H1 (cell line): ENCODE measurements around the gene PRR7. TPM values are rescaled to one million over a fixed set of nuclear protein-coding genes. Genes with fewer than 3 reads are reported as not detected.

Experiments
- CTCF ChIA-PET: fragments of 300-600 bp; sonication (Branson Sonifier 250); formaldehyde crosslinking; loops from one replicate; lab custom pipeline; 2021; ENCODE audit not compliant: partially characterized antibody; lab: Charles Lee
- POLR2A ChIA-PET: fragments of 300-600 bp; sonication (Branson Sonifier 250); formaldehyde crosslinking; loops from one replicate; lab custom pipeline; 2021; ENCODE audit warnings: inconsistent platforms; ENCODE audit not compliant: partially characterized antibody; lab: Charles Lee
- DNase-seq, 2 experiments: peaks; one replicate each; pipeline versions ENCODE4 v3.0.0 to v3.0.0-alpha.2; 2010 to 2022; ENCODE audit warnings: low spot score in 2 of 2, low read depth in 1 of 2, mixed read lengths in 1 of 2
- FAIRE-seq: peaks from 2 replicates; lab custom pipeline; 2011; peaks lifted over from hg19 to GRCh38; lab: Jason Lieb, UNC
- H2AFZ ChIP-seq: 2 replicates; pipeline ENCODE4 v1.8.1; 2012; ENCODE audit warnings: low read length, inconsistent platforms
- H2AK5ac ChIP-seq: 2 replicates; pipeline ENCODE4 v1.6.1; 2013; ENCODE audit warnings: low read depth, low read length
- H2BK120ac ChIP-seq: replicated peaks from 2 replicates; pipeline ENCODE3; 2013; ENCODE audit warnings: low read depth, low read length, inconsistent platforms
- H2BK12ac ChIP-seq: 2 replicates; pipeline ENCODE4 v1.6.1; 2013; ENCODE audit warnings: low read depth, low read length
- H2BK15ac ChIP-seq: 2 replicates; pipeline ENCODE4 v1.6.1; 2013; ENCODE audit warnings: low read length
- H2BK20ac ChIP-seq: 2 replicates; pipeline ENCODE4 v1.6.1; 2013; ENCODE audit warnings: low read length
- H2BK5ac ChIP-seq: 2 replicates; pipeline ENCODE4 v1.6.1; 2013; ENCODE audit warnings: low read depth, low read length
- H3K14ac ChIP-seq: 2 replicates; pipeline ENCODE4 v1.6.1; 2013; ENCODE audit warnings: inconsistent platforms; ENCODE audit not compliant: insufficient read length
- H3K18ac ChIP-seq: 2 replicates; pipeline ENCODE4 v1.6.1; 2013; ENCODE audit warnings: low read length; ENCODE audit errors: extremely low read depth
- H3K23ac ChIP-seq: 2 replicates; pipeline ENCODE4 v1.6.1; 2013; ENCODE audit warnings: inconsistent platforms; ENCODE audit not compliant: insufficient read length
- H3K23me2 ChIP-seq: 2 replicates; pipeline ENCODE4 v1.6.1; 2013; ENCODE audit warnings: low read depth, low read length
- H3K27ac ChIP-seq: 2 replicates; pipeline ENCODE4 v1.6.1; 2011; ENCODE audit warnings: low read depth, low read length, inconsistent platforms
- H3K27me3 ChIP-seq, 4 experiments: replicated peaks in 1 of 4; 1 replicate in 1 of 4; 2 replicates in 3 of 4; pipeline versions ENCODE4 v1.6.1 to v1.8.1; 2011 to 2013; ENCODE audit warnings: low read length in 3 of 4, mild to moderate bottlenecking in 3 of 4, inconsistent platforms in 2 of 4, mixed read lengths in 2 of 4, moderate library complexity in 1 of 4; ENCODE audit not compliant: control insufficient read depth in 3 of 4, insufficient read depth in 3 of 4; ENCODE audit errors: extremely low read depth in 1 of 4
- H3K36me3 ChIP-seq, 4 experiments: 2 replicates each; pipeline versions ENCODE4 v1.6.1 to v1.8.1; 2011 to 2013; ENCODE audit warnings: mild to moderate bottlenecking in 4 of 4, low read length in 3 of 4, moderate library complexity in 2 of 4, control low read depth in 1 of 4, inconsistent platforms in 1 of 4; ENCODE audit not compliant: insufficient read depth in 4 of 4, control insufficient read depth in 2 of 4
- H3K4ac ChIP-seq: replicated peaks from 2 replicates; pipeline ENCODE3; 2013; ENCODE audit warnings: low read length, low read depth, mixed read lengths, inconsistent platforms; ENCODE audit not compliant: insufficient read length
- H3K4me1 ChIP-seq, 4 experiments: replicated peaks in 1 of 4; 1 replicate in 1 of 4; 2 replicates in 3 of 4; pipeline versions ENCODE4 v1.6.1 to v1.8.1; 2011 to 2013; ENCODE audit warnings: low read length in 3 of 4, inconsistent platforms in 2 of 4, mixed read lengths in 1 of 4; ENCODE audit not compliant: insufficient read depth in 4 of 4, control insufficient read depth in 3 of 4
- H3K4me2 ChIP-seq, 2 experiments: 2 replicates each; pipeline versions ENCODE4 v1.6.1 to v1.8.1; 2011 to 2013; ENCODE audit warnings: low read depth in 2 of 2, low read length in 2 of 2, control low read depth in 1 of 2, inconsistent platforms in 1 of 2, mild to moderate bottlenecking in 1 of 2; ENCODE audit not compliant: insufficient read depth in 1 of 2
- H3K4me3 ChIP-seq, 4 experiments: fragments of 200-600, 300-600 bp in 1 of 4; sonication (generic), shearing (Covaris generic), sonication (Bioruptor Twin) in 1 of 4; 2 replicates each; pipeline versions ENCODE4 v1.5.1 to v1.8.1; 2011 to 2016; ENCODE audit warnings: low read length in 4 of 4, low read depth in 3 of 4, control low read depth in 2 of 4, inconsistent platforms in 2 of 4, mild to moderate bottlenecking in 2 of 4, mixed read lengths in 1 of 4, moderate library complexity in 1 of 4; ENCODE audit not compliant: insufficient read depth in 2 of 4; ENCODE audit errors: extremely low read depth in 1 of 4
- H3K56ac ChIP-seq: replicated peaks from 2 replicates; pipeline ENCODE3; 2013; ENCODE audit warnings: low read depth, mild to moderate bottlenecking, mixed read lengths, low read length, inconsistent platforms; ENCODE audit not compliant: insufficient read length
- H3K79me1 ChIP-seq: 2 replicates; pipeline ENCODE4 v1.6.1; 2013; ENCODE audit warnings: low read depth, low read length, control low read depth
- H3K79me2 ChIP-seq, 2 experiments: 2 replicates each; pipeline versions ENCODE4 v1.6.1 to v1.8.1; 2012 to 2013; ENCODE audit warnings: low read length in 2 of 2, mild to moderate bottlenecking in 2 of 2, inconsistent platforms in 1 of 2; ENCODE audit not compliant: insufficient read depth in 2 of 2, control insufficient read depth in 1 of 2
- H3K9ac ChIP-seq, 4 experiments: replicated peaks in 1 of 4; 1 replicate in 1 of 4; 2 replicates in 3 of 4; pipeline versions ENCODE4 v1.6.1 to v1.8.1; 2011 to 2013; ENCODE audit warnings: low read depth in 3 of 4, low read length in 3 of 4, control low read depth in 2 of 4, mild to moderate bottlenecking in 2 of 4, moderate library complexity in 2 of 4, inconsistent platforms in 1 of 4; ENCODE audit errors: extremely low read depth in 1 of 4
- H3K9me3 ChIP-seq, 2 experiments: 2 replicates each; pipeline versions ENCODE4 v1.6.1 to v1.8.1; 2012 to 2013; ENCODE audit warnings: mild to moderate bottlenecking in 2 of 2, moderate library complexity in 2 of 2, control low read depth in 1 of 2, inconsistent platforms in 1 of 2, low read depth in 1 of 2, low read length in 1 of 2, mixed read lengths in 1 of 2; ENCODE audit not compliant: insufficient read depth in 2 of 2
- H4K20me1 ChIP-seq, 2 experiments: replicated peaks in 1 of 2; 2 replicates each; pipeline versions ENCODE3 to v1.8.1; 2011 to 2013; ENCODE audit warnings: inconsistent platforms in 2 of 2, low read length in 2 of 2, mild to moderate bottlenecking in 1 of 2; ENCODE audit not compliant: insufficient read depth in 2 of 2, control insufficient read depth in 1 of 2
- H4K5ac ChIP-seq: 2 replicates; pipeline ENCODE4 v1.6.1; 2013; ENCODE audit warnings: low read length, low read depth, mixed read lengths, inconsistent platforms; ENCODE audit not compliant: insufficient read length
- H4K8ac ChIP-seq: 2 replicates; pipeline ENCODE4 v1.8.0; 2013; ENCODE audit warnings: mild to moderate bottlenecking, moderate library complexity, low read length, inconsistent platforms; ENCODE audit not compliant: insufficient read depth; ENCODE audit errors: extremely low read depth
- H4K91ac ChIP-seq: replicated peaks from 2 replicates; pipeline ENCODE3; 2013; ENCODE audit warnings: low read length, mixed read lengths, inconsistent platforms; ENCODE audit not compliant: insufficient read length
- CREB1 ChIP-seq: IDR thresholded peaks from 2 replicates; pipeline ENCODE4 v1.6.1; 2012; ENCODE audit warnings: inconsistent platforms
- E2F6 ChIP-seq: IDR thresholded peaks from 2 replicates; pipeline ENCODE4 v1.6.1; 2012; ENCODE audit warnings: inconsistent platforms
- EP300 ChIP-seq, 2 experiments: IDR thresholded peaks; 1 replicate in 1 of 2; 2 replicates in 1 of 2; pipeline ENCODE4 v1.6.1; 2011 to 2012; ENCODE audit warnings: low read depth in 2 of 2, low read length in 2 of 2, mild to moderate bottlenecking in 2 of 2, borderline replicate concordance in 1 of 2, inconsistent platforms in 1 of 2, moderate library complexity in 1 of 2
- GABPA ChIP-seq: IDR thresholded peaks from 2 replicates; pipeline ENCODE4 v1.6.1; 2011; ENCODE audit warnings: mild to moderate bottlenecking, low read length, moderate library complexity, borderline replicate concordance; ENCODE audit not compliant: insufficient read depth
- JUN ChIP-seq: IDR thresholded peaks from 2 replicates; pipeline ENCODE4 v1.6.1; 2011; ENCODE audit warnings: low read depth, mild to moderate bottlenecking, improper control_type of control experiment, low read length
- KDM1A ChIP-seq: fragments of 200-600, 300-600 bp; sonication (generic); IDR thresholded peaks from 2 replicates; pipeline ENCODE4 v1.7.1; 2016; ENCODE audit warnings: mild to moderate bottlenecking, low read length, borderline replicate concordance
- NANOG ChIP-seq: IDR thresholded peaks from 2 replicates; pipeline ENCODE4 v1.6.1; 2011; ENCODE audit warnings: low read length, low read depth, mild to moderate bottlenecking, inconsistent platforms; ENCODE audit not compliant: insufficient read depth, poor library complexity, severe bottlenecking
- NRF1 ChIP-seq: IDR thresholded peaks from 2 replicates; pipeline ENCODE4 v1.6.1; 2011; ENCODE audit warnings: mild to moderate bottlenecking, low read depth, low read length, improper control_type of control experiment
- RBBP5 ChIP-seq: IDR thresholded peaks from 2 replicates; pipeline ENCODE4 v1.7.1; 2012; ENCODE audit warnings: low read depth, mild to moderate bottlenecking, inconsistent platforms, low read length, moderate library complexity, borderline replicate concordance
- SIRT6 ChIP-seq: IDR thresholded peaks from one replicate; pipeline ENCODE4 v1.7.1; 2012; ENCODE audit warnings: low read length, inconsistent platforms
- SP1 ChIP-seq: IDR thresholded peaks from 2 replicates; pipeline ENCODE4 v1.6.1; 2011; ENCODE audit warnings: low read depth, low read length
- TCF12 ChIP-seq: IDR thresholded peaks from 2 replicates; pipeline ENCODE4 v1.6.1; 2011; ENCODE audit warnings: low read depth, mild to moderate bottlenecking, low read length
- USF2 ChIP-seq: IDR thresholded peaks from 2 replicates; pipeline ENCODE4 v1.6.1; 2011; ENCODE audit warnings: low read length, improper control_type of control experiment
- WGBS, 2 experiments: shearing (Covaris generic) in 1 of 2; methylation state at CpG; one replicate each; pipeline versions ENCODE4 v1.1.6 to v1.1.7; 2013 to 2015; ENCODE audit warnings: low lambda C conversion rate in 2 of 2, mixed read lengths in 2 of 2, inconsistent platforms in 1 of 2, low coverage in 1 of 2, missing lambda C conversion rate in 1 of 2; ENCODE audit not compliant: insufficient replicate concordance in 2 of 2, insufficient coverage in 1 of 2, insufficient read length in 1 of 2; ENCODE audit errors: extremely low coverage in 1 of 2, missing lambda C conversion rate in 1 of 2; 5-methylcytosine and 5-hydroxymethylcytosine counted together
- polyA plus RNA-seq, 7 experiments: library from polyadenylated mRNA; depleted of rRNA in 3 of 7; stranded (reverse) in 5 of 7; unstranded in 2 of 7; fragments of >200 nt in 5 of 7; fragments of 200-250 nt in 2 of 7; gene quantifications; 1 replicate in 5 of 7; 2 replicates in 1 of 7; 4 replicates in 1 of 7; pipeline versions ENCODE4 v1.2.1 to v1.2.3, GENCODE V29; 2011 to 2013; ENCODE audit warnings: missing spikeins in 2 of 7, mixed read lengths in 2 of 7
- total RNA-seq: library from RNA; stranded (reverse); fragmentation: NEBNext Ultra II Directional; extraction: Animal tissue kit (Norgen Biotek cat#: 25700); gene quantifications from 2 replicates; pipeline ENCODE4 v1.2.1, GENCODE V29; 2021

Gene PRR7
- total and polyA plus RNA-seq, 2 of the 8 experiments (the other 6 are each of a cell fraction or from before 2014, with no cell fraction given) = 8.0 to 11.8 TPM

- Histone ChIP-seq H3K23ac (no peak overlapping the region), H3K9ac (no peak overlapping the region), H3K27ac (no peak overlapping the region), H3K79me2 (no peaks in the 10 kb centered on the region), H3K4me2 (no peak overlapping the region), H2AFZ (no peak overlapping the region), H3K27me3 (peaks cover under 1 to 29% (median 6%) of the 10 kb centered on the region in 4 experiments; a peak in 6 of 7 replicates), H2BK15ac (no peak overlapping the region), H2BK12ac (no peak overlapping the region), H2BK5ac (no peak overlapping the region), H4K20me1 (no peaks in the 10 kb centered on the region), H3K56ac (no peak overlapping the region), H4K8ac (no peak overlapping the region), H4K5ac (no peak overlapping the region), H3K23me2 (no peaks in the 10 kb centered on the region), H3K9me3 (no peaks in the 10 kb centered on the region), H2BK120ac (no peak overlapping the region), H3K36me3 (no peaks in the 10 kb centered on the region), H3K4me1 (no peaks in the 10 kb centered on the region; a peak in 1 of 7 replicates), H2BK20ac (no peak overlapping the region), H4K91ac (no peak overlapping the region), H3K79me1 (no peaks in the 10 kb centered on the region), H3K4ac (no peak overlapping the region), H2AK5ac (no peak overlapping the region), H3K4me3 (no peak overlapping the region), H3K14ac (no peak overlapping the region), H3K18ac (no peak overlapping the region)
- POLR2A ChIA-PET = interaction anchor here (2.4 kb wide), 1 partner anchor 16 kb away, joined by 6 read pairs; the partner anchor contains the start of gene GRK6
- DNase-seq (no peak), FAIRE-seq (no peak)
- CTCF ChIA-PET = interaction anchor here (1.3 to 2.8 kb wide), 2 partner anchors 13 to 20 kb away, joined by 3 to 11 read pairs; no protein-coding TSS in a partner anchor
- WGBS, 2 experiments = 91% methylated on average over 3 of the region's 3 CpGs; no CpG with 5 or more reads in 1 of the 2 experiments
- no peak for TF ChIP-seq SP1
- TF ChIP-seq KDM1A = no peak
- no peak for TF ChIP-seq E2F6
- no peak for TF ChIP-seq CREB1
- no peak for TF ChIP-seq JUN
- no peak for TF ChIP-seq NANOG
- TF ChIP-seq TCF12 = no peak
- TF ChIP-seq NRF1 = no peak
- no peak for TF ChIP-seq GABPA
- no peak for TF ChIP-seq RBBP5
- no peak for TF ChIP-seq USF2
- TF ChIP-seq EP300 (IDR thresholded peaks at IDR 0.05; ENCODE audit: borderline replicate concordance in 1 of 2, low read depth in 2 of 2, low read length in 2 of 2) = no peak
- no peak for TF ChIP-seq SIRT6
Measured at GRCh38 chr5:177410575-177410974, 36.0 kb upstream of the PRR7 start.
